ENCODE results near the gene PBLD.
"Not testable (repeated sequence)": the region's sequence is repeated elsewhere in the genome, so short reads cannot be mapped to it uniquely, and the experiment has no call there.

Gene PBLD

DNA sequence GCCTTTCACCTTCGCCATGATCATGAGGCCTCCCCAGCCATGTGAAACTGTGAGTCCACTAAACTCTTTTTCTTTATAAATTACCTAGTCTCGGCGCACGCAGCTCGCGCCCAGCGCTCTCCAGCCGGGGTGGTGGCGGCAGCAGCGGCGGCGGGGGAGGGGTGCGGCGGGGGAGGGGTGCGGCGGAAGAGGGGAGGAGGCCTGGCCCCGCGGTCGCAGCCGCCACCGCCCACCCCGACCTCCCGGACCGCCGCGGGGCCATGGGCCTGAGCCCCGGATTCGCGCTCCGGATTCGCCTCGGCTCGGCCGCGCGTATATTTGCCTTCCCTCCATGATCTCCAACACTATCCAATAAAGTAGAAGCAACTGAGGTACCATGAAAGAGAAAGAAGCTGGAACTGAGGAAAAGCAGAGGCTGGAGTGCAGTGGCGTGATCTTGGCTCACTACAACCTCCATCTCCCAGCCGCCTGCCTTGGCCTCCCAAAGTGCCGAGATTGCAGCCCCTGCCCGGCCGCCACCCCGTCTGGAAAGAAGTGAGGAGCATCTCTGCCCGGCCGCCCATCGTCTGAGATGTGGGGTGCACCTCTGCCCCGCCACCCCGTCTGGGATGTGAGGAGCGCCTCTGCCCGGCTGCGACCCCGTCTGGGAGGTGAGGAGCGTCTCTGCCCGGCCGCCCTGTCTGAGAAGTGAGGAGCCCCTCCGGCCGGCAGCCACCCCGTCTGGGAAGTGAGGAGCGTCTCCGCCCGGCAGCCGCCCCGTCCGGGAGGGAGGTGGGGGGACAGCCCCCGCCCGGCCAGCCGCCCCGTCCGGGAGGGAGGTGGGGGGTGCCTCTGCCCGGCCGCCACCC, 53.6 kb downstream of the PBLD start:
- not testable (repeated sequence) for H3K9me3 ChIP-seq (ENCODE audit: control insufficient read depth, low read length); DNase-seq; H3K27ac ChIP-seq (ENCODE audit: insufficient read depth, low read length, poor library complexity, severe bottlenecking); H3K27me3 ChIP-seq (replicated peaks; ENCODE audit: control insufficient read depth, insufficient read depth, low read length, poor library complexity, severe bottlenecking); H3K4me1 ChIP-seq (ENCODE audit: control insufficient read depth, insufficient read depth, low read length, poor library complexity, severe bottlenecking); H3K4me3 ChIP-seq (ENCODE audit: insufficient read depth, low read depth, low read length, poor library complexity, severe bottlenecking); H3K36me3 ChIP-seq (ENCODE audit: control insufficient read depth, insufficient read depth, low read length)

DNA sequence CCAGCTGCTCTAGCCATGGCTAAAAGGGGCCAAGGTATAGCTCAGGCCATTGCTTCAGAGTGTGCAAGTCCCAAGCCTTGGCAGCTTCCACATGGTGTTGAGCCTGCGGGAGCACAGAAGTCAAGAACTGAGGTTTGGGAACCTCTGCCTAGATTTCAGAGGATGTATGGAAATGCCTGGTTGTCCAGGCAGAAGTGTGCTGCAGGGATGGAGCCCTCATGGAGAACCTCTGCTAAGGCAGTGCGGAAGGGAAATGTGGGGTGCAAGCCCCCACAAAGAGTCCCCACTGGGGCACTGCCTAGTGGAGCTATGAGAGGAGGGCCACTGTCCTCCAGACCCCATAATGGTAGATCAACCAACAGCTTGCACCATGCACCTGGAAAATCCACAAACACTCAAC, 54.9 kb downstream of the PBLD start:
- not testable (repeated sequence) for H3K4me1 ChIP-seq (ENCODE audit: control insufficient read depth, insufficient read depth, low read length, poor library complexity, severe bottlenecking); DNase-seq; H3K27me3 ChIP-seq (replicated peaks; ENCODE audit: control insufficient read depth, insufficient read depth, low read length, poor library complexity, severe bottlenecking); H3K4me3 ChIP-seq (ENCODE audit: insufficient read depth, low read depth, low read length, poor library complexity, severe bottlenecking); H3K27ac ChIP-seq (ENCODE audit: insufficient read depth, low read length, poor library complexity, severe bottlenecking); H3K36me3 ChIP-seq (ENCODE audit: control insufficient read depth, insufficient read depth, low read length); H3K9me3 ChIP-seq (ENCODE audit: control insufficient read depth, low read length)

DNA sequence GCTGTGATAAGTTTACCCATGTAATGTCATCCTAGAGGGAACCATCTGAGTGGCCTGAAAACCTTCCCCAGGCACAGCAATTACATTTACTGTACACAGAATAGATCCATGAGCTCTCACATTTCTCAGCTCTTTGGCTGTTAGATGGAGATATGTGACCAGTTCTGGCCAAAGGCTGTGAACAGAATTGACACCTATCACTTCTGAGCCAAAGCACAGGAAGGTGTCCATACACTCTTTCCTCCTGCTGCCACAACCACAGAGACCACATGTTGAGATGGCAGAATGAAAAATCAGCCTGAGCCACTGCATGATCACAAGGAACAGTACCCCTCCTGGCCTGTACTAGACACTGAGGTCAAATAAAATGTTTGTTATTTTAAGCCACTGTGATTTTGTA, 56.5 kb downstream of the PBLD start:
- Histone ChIP-seq H3K4me3 (ENCODE audit: insufficient read depth, low read depth, low read length, poor library complexity, severe bottlenecking) (no peak overlapping the region), H3K27me3 (replicated peaks; ENCODE audit: control insufficient read depth, insufficient read depth, low read length, poor library complexity, severe bottlenecking) (no peaks in the 10 kb centered on the region), H3K36me3 (ENCODE audit: control insufficient read depth, insufficient read depth, low read length) (no peaks in the 10 kb centered on the region), H3K9me3 (ENCODE audit: control insufficient read depth, low read length) (no peaks in the 10 kb centered on the region), H3K27ac (ENCODE audit: insufficient read depth, low read length, poor library complexity, severe bottlenecking) (no peak overlapping the region), H3K4me1 (ENCODE audit: control insufficient read depth, insufficient read depth, low read length, poor library complexity, severe bottlenecking) (no peaks in the 10 kb centered on the region)
- DNase-seq = no peak

DNA sequence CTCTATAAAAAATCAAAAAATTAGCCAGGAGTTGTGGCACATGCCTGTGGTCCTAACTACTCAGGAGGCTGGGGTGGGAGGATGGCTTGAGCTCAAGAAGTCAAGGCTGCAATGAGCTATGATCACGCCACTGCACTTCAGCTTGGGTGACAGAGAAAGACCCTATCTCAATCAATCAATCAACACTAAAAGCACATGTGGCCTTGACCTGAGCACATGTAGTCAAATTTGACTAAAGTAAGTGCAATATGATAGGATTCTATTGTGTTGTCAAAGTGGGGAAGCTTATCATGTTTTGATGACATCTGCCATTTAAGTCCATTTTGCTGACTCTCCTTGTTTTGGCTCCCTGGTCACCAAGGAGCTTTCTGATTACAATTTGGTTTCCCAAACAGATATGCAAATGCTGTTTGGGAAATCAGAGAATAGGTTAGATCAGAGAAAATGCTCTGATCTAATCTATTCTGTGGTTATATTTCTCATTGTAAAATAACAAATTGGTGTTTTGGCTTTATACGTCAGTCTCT, 57.1 kb downstream of the PBLD start:
- no peaks in the 10 kb centered on the region for H3K4me1 ChIP-seq (ENCODE audit: control insufficient read depth, insufficient read depth, low read length, poor library complexity, severe bottlenecking)
- H3K36me3 ChIP-seq (ENCODE audit: control insufficient read depth, insufficient read depth, low read length) = no peaks in the 10 kb centered on the region
- H3K9me3 ChIP-seq (ENCODE audit: control insufficient read depth, low read length) = no peaks in the 10 kb centered on the region
- no peaks in the 10 kb centered on the region for H3K27me3 ChIP-seq (replicated peaks; ENCODE audit: control insufficient read depth, insufficient read depth, low read length, poor library complexity, severe bottlenecking)
- DNase-seq = no peak
- no peak overlapping the region for H3K27ac ChIP-seq (ENCODE audit: insufficient read depth, low read length, poor library complexity, severe bottlenecking)
- H3K4me3 ChIP-seq (ENCODE audit: insufficient read depth, low read depth, low read length, poor library complexity, severe bottlenecking) = no peak overlapping the region

DNA sequence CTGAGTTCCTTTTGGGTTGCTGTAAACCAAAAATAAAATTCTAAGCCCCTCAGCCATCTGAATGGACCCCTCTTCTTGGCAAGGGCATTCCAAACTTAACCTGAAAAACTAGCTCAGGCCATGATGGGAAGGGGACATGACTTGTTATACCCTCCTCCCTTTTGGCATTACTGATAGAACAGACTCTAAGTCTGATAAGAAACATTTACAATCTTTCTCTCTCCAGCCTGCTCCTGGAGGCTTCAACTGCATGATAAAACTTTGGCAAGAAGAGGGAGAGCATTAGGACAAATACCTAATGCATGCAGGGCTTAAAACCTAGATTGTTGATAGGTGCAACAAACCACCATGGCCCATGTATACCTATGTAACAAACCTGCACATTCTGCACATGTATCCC, 59.9 kb downstream of the PBLD start:
- no peak overlapping the region for H3K27ac ChIP-seq (ENCODE audit: insufficient read depth, low read length, poor library complexity, severe bottlenecking)
- no peaks in the 10 kb centered on the region for H3K36me3 ChIP-seq (ENCODE audit: control insufficient read depth, insufficient read depth, low read length)
- no peaks in the 10 kb centered on the region for H3K9me3 ChIP-seq (ENCODE audit: control insufficient read depth, low read length)
- H3K4me1 ChIP-seq (ENCODE audit: control insufficient read depth, insufficient read depth, low read length, poor library complexity, severe bottlenecking) = no peaks in the 10 kb centered on the region
- no peaks in the 10 kb centered on the region for H3K27me3 ChIP-seq (replicated peaks; ENCODE audit: control insufficient read depth, insufficient read depth, low read length, poor library complexity, severe bottlenecking)
- H3K4me3 ChIP-seq (ENCODE audit: insufficient read depth, low read depth, low read length, poor library complexity, severe bottlenecking) = no peak overlapping the region
- DNase-seq = no peak

DNA sequence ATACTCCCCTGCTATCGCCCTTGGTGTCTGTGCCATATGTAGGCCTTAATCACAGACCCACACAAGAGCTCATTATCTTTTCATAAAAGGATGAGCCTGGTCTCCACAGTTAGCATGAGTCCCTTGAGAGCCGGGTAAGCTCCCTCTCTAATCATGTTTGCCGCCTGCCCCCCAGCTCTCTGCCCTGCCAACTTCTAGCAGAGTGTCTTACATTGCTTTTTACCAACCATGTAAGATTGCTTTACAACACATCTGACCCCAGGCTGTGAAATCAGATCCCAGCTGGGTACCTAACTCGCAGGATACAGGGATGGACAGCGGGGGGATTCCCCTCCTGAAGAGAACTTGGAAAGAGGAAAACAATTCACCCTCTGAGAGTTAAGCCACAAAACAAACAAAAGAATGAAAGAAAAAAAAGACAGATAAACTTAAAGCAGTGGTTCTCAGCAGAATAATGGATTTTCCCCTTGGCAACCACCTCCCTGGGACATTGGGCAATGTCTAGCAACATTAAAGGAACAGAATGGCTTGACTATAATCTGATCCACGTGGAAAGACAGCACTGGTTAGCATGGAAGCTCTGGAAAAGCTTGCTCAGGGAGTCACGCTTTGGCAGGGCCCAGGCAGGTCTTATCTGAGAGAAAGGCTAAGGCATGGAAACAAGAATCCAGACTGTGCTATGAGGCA, 61.4 kb downstream of the PBLD start:
- H3K4me3 ChIP-seq (ENCODE audit: insufficient read depth, low read depth, low read length, poor library complexity, severe bottlenecking) = no peak overlapping the region
- H3K27me3 ChIP-seq (replicated peaks; ENCODE audit: control insufficient read depth, insufficient read depth, low read length, poor library complexity, severe bottlenecking) = no peaks in the 10 kb centered on the region
- no peaks in the 10 kb centered on the region for H3K36me3 ChIP-seq (ENCODE audit: control insufficient read depth, insufficient read depth, low read length)
- no peak overlapping the region for H3K27ac ChIP-seq (ENCODE audit: insufficient read depth, low read length, poor library complexity, severe bottlenecking)
- no peak for DNase-seq
- H3K9me3 ChIP-seq (ENCODE audit: control insufficient read depth, low read length) = no peaks in the 10 kb centered on the region
- H3K4me1 ChIP-seq (ENCODE audit: control insufficient read depth, insufficient read depth, low read length, poor library complexity, severe bottlenecking) = no peaks in the 10 kb centered on the region

DNA sequence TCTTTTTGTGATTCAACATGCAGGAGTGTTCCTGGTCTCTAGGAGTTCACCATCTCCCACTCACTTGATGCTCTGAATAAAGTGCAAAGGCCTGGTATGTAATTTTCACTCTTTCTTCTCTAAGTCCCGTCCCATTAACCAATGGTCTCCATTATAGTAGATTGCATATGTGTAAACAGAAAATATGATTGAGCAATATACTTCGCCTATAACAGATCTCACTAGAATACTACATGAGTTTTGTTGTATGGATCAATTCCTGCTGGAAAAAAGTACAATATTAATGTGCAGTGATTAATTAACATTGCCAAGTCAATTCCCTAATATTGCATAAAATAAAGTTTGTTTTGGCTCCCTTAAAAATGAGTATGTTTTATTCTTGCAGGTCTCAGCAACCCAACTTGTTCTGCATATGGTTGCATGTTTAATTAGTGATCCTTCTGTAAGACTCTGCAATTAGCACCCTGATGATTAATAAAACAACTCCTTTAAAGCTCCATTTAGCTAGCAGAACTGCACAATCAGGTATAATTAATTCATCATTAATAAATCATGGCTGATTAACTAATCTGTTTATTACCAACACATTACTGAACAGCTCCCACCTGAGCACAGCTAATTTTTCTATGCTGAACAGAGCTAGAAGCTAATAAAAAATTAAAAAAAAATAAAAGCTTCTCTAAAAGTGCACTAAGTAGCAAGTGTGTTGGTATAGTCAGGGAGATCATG, 63.0 kb downstream of the PBLD start:
- Histone ChIP-seq H3K27me3 (replicated peaks; ENCODE audit: control insufficient read depth, insufficient read depth, low read length, poor library complexity, severe bottlenecking) (no peaks in the 10 kb centered on the region), H3K4me3 (ENCODE audit: insufficient read depth, low read depth, low read length, poor library complexity, severe bottlenecking) (no peak overlapping the region), H3K27ac (ENCODE audit: insufficient read depth, low read length, poor library complexity, severe bottlenecking) (no peak overlapping the region), H3K9me3 (ENCODE audit: control insufficient read depth, low read length) (no peaks in the 10 kb centered on the region), H3K4me1 (ENCODE audit: control insufficient read depth, insufficient read depth, low read length, poor library complexity, severe bottlenecking) (no peaks in the 10 kb centered on the region), H3K36me3 (ENCODE audit: control insufficient read depth, insufficient read depth, low read length) (no peaks in the 10 kb centered on the region)
- no peak for DNase-seq

DNA sequence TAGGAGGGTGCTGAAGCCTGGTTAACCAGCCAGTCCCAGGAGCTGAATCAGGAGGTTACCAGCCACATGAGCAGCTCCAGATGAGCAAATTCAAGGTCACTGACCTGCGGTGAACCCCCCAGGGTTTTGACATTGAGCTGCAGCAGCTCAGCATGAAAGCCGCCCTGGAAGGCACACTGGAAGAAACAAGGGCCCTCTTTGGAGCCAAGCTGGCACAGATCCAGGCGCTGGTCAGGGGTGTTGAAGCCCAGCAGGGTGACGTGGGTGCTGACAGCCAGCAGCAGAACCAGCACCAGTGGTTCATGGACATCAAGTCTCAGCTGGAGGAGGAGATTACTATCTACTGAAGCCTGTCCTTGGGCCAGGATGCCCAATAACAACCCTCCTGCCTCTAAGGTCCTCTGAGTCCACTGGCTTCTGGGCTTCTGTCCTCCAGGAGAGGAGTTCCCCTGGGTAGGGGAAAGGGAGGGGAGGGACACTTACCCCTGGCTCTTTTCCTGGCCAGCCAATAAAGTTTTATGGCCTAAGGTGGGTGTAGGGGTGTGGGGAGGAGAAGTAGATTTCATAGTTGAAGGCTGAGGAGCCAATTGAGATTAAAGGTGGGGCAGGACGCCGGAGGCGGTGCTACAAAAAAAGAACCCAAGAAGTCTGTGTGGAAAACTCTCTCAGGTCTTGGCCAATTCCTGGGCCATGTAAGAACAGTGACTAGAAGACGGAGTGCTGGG, 71.4 kb downstream of the PBLD start:
- H3K9me3 ChIP-seq (ENCODE audit: control insufficient read depth, low read length) = no peaks in the 10 kb centered on the region
- H3K4me1 ChIP-seq (ENCODE audit: control insufficient read depth, insufficient read depth, low read length, poor library complexity, severe bottlenecking) = no peaks in the 10 kb centered on the region
- no peak overlapping the region for H3K4me3 ChIP-seq (ENCODE audit: insufficient read depth, low read depth, low read length, poor library complexity, severe bottlenecking)
- H3K36me3 ChIP-seq (ENCODE audit: control insufficient read depth, insufficient read depth, low read length) = no peaks in the 10 kb centered on the region
- H3K27ac ChIP-seq (ENCODE audit: insufficient read depth, low read length, poor library complexity, severe bottlenecking) = no peak overlapping the region
- DNase-seq = no peak
- no peaks in the 10 kb centered on the region for H3K27me3 ChIP-seq (replicated peaks; ENCODE audit: control insufficient read depth, insufficient read depth, low read length, poor library complexity, severe bottlenecking)

DNA sequence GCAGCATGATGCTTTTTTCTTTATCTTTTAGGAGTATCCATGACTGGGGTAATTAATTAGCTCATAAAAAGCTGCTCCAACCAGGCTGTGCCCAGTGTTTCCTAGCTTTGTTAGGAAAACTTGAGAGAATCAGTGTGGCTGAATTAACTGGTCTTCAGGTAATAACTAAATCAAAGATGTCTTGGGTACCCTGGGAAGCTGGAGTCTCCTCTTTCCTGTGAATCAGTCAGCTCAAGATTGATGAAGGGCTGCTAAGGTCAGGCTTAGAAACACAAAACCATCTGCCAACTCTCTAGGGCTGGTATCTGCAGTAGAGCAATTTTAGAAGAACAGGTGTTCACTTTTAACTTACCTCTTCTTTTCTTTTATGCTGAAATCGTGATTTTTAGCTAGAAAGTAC, 79.4 kb downstream of the PBLD start:
- Histone ChIP-seq H3K4me3 (ENCODE audit: insufficient read depth, low read depth, low read length, poor library complexity, severe bottlenecking) (no peak overlapping the region), H3K9me3 (ENCODE audit: control insufficient read depth, low read length) (no peaks in the 10 kb centered on the region), H3K27me3 (replicated peaks; ENCODE audit: control insufficient read depth, insufficient read depth, low read length, poor library complexity, severe bottlenecking) (no peaks in the 10 kb centered on the region), H3K4me1 (ENCODE audit: control insufficient read depth, insufficient read depth, low read length, poor library complexity, severe bottlenecking) (no peaks in the 10 kb centered on the region), H3K36me3 (ENCODE audit: control insufficient read depth, insufficient read depth, low read length) (no peaks in the 10 kb centered on the region), H3K27ac (ENCODE audit: insufficient read depth, low read length, poor library complexity, severe bottlenecking) (no peak overlapping the region)
- DNase-seq = no peak
